ENCODE data around the gene IKZF2. TPM values are rescaled to one million over a fixed set of nuclear protein-coding genes. Genes with fewer than 3 reads are reported as not detected.

The IKZF2 gene
- total RNA-seq, 4 donors from 2014 or later, result 2.6 to 14.5 (median 4.2) TPM

DNA sequence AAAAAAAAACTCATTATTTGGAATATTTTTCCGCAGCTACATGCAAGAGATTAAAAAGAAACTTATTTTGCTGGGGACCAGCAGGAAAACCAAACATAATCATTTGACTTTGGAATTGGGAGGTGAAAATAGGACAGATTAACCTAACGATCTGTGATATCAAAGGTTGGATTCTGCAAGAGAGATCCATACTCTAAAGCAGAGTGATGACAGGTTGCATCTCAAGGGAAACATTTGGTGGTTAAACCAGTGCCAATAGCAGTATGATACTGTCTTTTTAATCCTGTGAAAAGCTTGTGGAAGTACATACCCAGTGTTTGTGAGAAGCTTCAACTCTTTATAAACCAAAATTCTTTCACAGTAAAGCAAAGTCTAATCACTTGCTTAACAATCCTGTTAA is 5.3 kb upstream of the IKZF2 start:
- Histone ChIP-seq H3K4me3 (no peak overlapping the region), H3K36me3 (no peaks in the 10 kb centered on the region), H3K27me3 (no peaks in the 10 kb centered on the region), H3K4me1 (no peaks in the 10 kb centered on the region), H3K9me3 (no peaks in the 10 kb centered on the region), H3K27ac (no peak overlapping the region)
- no peak for DNase-seq
- no peak for TF ChIP-seq POLR2A (IDR thresholded peaks at IDR 0.05)
- TF ChIP-seq, protein P1, sequence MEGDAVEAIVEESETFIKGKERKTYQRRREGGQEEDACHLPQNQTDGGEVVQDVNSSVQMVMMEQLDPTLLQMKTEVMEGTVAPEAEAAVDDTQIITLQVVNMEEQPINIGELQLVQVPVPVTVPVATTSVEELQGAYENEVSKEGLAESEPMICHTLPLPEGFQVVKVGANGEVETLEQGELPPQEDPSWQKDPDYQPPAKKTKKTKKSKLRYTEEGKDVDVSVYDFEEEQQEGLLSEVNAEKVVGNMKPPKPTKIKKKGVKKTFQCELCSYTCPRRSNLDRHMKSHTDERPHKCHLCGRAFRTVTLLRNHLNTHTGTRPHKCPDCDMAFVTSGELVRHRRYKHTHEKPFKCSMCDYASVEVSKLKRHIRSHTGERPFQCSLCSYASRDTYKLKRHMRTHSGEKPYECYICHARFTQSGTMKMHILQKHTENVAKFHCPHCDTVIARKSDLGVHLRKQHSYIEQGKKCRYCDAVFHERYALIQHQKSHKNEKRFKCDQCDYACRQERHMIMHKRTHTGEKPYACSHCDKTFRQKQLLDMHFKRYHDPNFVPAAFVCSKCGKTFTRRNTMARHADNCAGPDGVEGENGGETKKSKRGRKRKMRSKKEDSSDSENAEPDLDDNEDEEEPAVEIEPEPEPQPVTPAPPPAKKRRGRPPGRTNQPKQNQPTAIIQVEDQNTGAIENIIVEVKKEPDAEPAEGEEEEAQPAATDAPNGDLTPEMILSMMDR (IDR thresholded peaks at IDR 0.05), result no peak
- intact Hi-C loops (cut with DNase I; ENCODE audit: low total_unique reads), result no loop called here

DNA sequence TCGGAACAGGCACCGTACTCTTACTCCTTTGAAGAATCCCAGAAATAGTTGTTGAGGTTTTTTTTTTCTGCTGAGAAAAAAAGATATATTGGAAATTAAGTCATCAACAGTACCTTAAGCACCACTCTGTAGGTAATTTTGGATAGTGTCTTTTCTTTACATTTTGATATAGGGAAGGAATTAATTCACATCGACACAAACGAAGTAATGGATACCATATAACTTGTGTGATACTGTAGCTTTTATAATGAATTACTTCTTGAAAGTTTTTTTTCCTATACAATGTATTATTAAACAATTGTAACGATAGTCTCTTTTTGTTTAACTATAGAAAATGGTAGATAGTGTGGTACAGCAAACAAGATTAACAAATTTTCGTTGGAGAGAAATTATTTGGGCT is 1.5 kb upstream of the IKZF2 start:
- intact Hi-C loops (cut with DNase I; ENCODE audit: low total_unique reads), result no loop called here
- no peaks in the 10 kb centered on the region for H3K27me3 ChIP-seq
- TF ChIP-seq, protein P1 (IDR thresholded peaks at IDR 0.05), result no peak
- TF ChIP-seq POLR2A (IDR thresholded peaks at IDR 0.05), result no peak
- no peaks in the 10 kb centered on the region for H3K9me3 ChIP-seq
- H3K27ac ChIP-seq, result peak overlapping the region; percentile 96 to 97
- H3K4me1 ChIP-seq, result no peaks in the 10 kb centered on the region
- DNase-seq, result no peak
- no peaks in the 10 kb centered on the region for H3K36me3 ChIP-seq
- peak overlapping the region; percentile 86 to 98 for H3K4me3 ChIP-seq

DNA sequence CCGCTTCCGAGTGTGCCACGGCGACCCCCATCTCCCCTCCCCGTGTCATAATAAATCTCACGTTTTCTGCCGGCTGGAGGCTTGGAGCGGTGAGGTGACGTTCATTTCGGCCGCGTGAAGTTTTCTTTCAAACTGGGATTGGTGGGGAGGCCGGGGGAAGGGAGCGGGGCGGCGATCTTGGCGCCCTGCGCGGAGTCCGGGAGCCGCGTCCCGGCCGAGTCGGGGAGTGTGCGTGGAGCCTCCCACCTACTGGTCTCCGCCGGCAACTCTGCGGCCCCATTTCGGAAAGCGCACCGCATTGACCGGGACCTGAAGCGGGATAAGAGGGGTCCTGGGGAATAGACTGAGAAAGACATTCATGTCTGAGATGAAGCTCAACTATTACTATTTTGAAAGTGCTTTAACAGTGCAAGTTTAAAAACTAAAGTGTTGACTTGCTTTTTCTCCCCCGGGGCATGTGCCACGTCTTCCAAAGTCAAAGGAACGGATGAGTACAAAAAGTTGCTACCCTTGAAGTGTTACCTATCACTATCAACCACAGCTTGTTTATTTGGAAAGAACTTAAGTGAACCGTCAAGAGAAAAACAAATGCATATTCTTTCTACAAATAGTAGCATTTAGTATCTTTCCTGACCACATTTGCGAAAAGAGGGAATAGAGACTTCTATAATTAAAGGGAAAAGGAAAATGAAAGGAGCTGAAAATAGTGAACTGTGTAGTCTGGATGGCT is 818 bp upstream of the IKZF2 start:
- DNase-seq, result peak; percentile 48 to 67
- TF ChIP-seq POLR2A (IDR thresholded peaks at IDR 0.05), result no peak
- TF ChIP-seq, protein P1 (IDR thresholded peaks at IDR 0.05), result peak; percentile 26 to 40 (median 36)
- Histone ChIP-seq H3K36me3 (no peaks in the 10 kb centered on the region), H3K4me3 (peak overlapping the region; percentile 86 to 98), H3K27ac (peak overlapping the region; percentile 96 to 97), H3K27me3 (no peaks in the 10 kb centered on the region), H3K4me1 (no peaks in the 10 kb centered on the region), H3K9me3 (no peaks in the 10 kb centered on the region)
- intact Hi-C loops (cut with DNase I; ENCODE audit: low total_unique reads), result no loop called here

DNA sequence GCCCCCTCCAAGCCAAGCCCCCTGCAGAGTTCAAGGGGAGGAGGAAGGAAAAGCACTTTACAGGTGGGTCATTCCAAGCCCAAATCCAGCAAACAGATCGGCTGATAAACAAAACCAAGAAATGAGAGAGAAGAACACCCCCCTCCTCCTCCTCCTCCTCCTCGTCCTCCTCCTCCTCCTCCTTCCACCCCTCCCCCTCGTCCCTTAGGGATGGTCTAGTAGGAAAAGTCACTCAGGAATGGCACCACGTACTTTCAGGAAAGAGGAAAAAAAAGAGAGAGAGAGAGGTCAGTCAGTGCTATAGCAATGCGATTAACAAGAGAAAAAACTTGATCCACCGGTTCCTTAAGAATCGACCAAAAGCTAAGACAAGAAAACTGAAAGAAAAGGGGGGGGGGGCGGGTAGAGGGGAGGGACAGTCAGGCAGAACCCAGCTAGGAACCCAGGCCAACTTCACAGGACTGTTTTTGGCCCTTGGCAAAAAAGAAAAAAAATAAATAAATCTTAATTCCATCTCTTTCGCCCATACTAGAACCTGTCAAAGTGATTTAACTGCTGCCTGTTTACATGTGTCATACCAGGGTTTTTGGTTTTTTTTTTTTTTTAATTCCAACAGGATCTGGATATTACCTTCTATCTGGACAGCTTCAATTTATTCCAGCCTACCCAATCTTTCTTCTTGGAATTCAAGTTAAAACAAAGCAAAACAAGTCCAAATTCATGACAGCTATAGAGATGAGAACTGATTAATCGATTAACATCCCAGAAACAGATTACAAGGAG is 906 bp downstream of the IKZF2 start:
- TF ChIP-seq POLR2A (IDR thresholded peaks at IDR 0.05), result no peak
- TF ChIP-seq, protein P1 (IDR thresholded peaks at IDR 0.05), result no peak
- Histone ChIP-seq H3K4me1 (no peaks in the 10 kb centered on the region), H3K36me3 (no peaks in the 10 kb centered on the region), H3K9me3 (no peaks in the 10 kb centered on the region), H3K4me3 (peak overlapping the region; percentile 58 to 98), H3K27ac (peak overlapping the region; percentile 70 to 96), H3K27me3 (no peaks in the 10 kb centered on the region)
- DNase-seq, result peak in 1 of 2 donors; percentile 24
- intact Hi-C loops (cut with DNase I; ENCODE audit: low total_unique reads), result no loop called here

DNA sequence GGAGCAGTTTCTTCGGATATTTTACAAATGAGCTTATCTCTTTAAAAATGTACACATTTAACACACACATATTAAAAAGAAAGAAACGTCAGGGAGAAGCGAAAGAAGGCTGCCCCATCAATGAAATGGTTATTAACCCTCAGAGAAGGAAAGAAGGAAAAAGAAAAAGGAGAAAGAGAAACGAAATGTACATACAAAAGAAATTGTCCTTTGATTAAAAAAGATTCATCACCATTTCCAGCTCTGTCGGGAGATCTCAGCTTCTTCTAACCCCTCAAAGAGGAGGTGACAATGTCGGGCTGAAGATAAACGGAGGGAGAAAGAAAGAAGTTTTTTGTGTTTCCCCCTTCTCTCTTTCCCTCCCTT is 1.5 kb downstream of the IKZF2 start:
- DNase-seq, result no peak
- Histone ChIP-seq H3K36me3 (no peaks in the 10 kb centered on the region), H3K4me3 (peak overlapping the region; percentile 58 to 98), H3K27me3 (no peaks in the 10 kb centered on the region), H3K9me3 (no peaks in the 10 kb centered on the region), H3K4me1 (no peaks in the 10 kb centered on the region), H3K27ac (peak overlapping the region; percentile 70 to 96)
- TF ChIP-seq, protein P1 (IDR thresholded peaks at IDR 0.05), result no peak
- no peak for TF ChIP-seq POLR2A (IDR thresholded peaks at IDR 0.05)
- intact Hi-C loops (cut with DNase I; ENCODE audit: low total_unique reads), result no loop called here

Data from uterus (tissue), 4 donors.